ENCODE measurements around the gene BUD31. TPM values are rescaled to one million over a fixed set of nuclear protein-coding genes. Genes with fewer than 3 reads are reported as not detected.

The BUD31 gene
- total RNA-seq, 1 experiment from 2014 or later: 104 TPM

- Histone ChIP-seq H3K56ac (ENCODE audit: insufficient read length, low read depth, low read length) (no peak overlapping the region), H2BK120ac (ENCODE audit: low read depth, low read length, poor library complexity, severe bottlenecking) (no peak overlapping the region), H2BK12ac (ENCODE audit: insufficient read length, low read depth, low read length) (no peak overlapping the region), H3K14ac (ENCODE audit: insufficient read depth, low read length) (no peak overlapping the region), H3K18ac (ENCODE audit: insufficient read length, low read depth, low read length) (no peak overlapping the region), H4K91ac (ENCODE audit: insufficient read length, low read depth, low read length) (no peak overlapping the region), H2BK5ac (ENCODE audit: insufficient read length, low read length) (no peak overlapping the region), H2BK15ac (ENCODE audit: low read depth, low read length) (no peak overlapping the region), H4K8ac (replicated peaks; ENCODE audit: insufficient read length, low read depth, low read length) (no peak overlapping the region), H2BK20ac (ENCODE audit: low read depth, low read length, poor library complexity, severe bottlenecking) (no peak overlapping the region), H4K5ac (ENCODE audit: insufficient read length, low read depth, low read length) (no peak overlapping the region), H3K23ac (ENCODE audit: insufficient read length, low read depth, low read length) (no peak overlapping the region), H2AFZ (ENCODE audit: low read length) (no peak overlapping the region), H3T11ph (ENCODE audit: low read length) (no peak overlapping the region), H3K27me3 (ENCODE audit: insufficient read depth, low read length) (no peaks in the 10 kb centered on the region), H3K9ac (ENCODE audit: extremely low read depth, insufficient read length, low read length) (no peak overlapping the region), H2AK5ac (ENCODE audit: insufficient read length, low read length) (no peak overlapping the region), H3K4ac (ENCODE audit: low read depth, low read length) (no peak overlapping the region), H3K4me1 (ENCODE audit: insufficient read depth, low read length) (no peaks in the 10 kb centered on the region), H3K79me1 (ENCODE audit: insufficient read depth, low read depth, low read length, poor library complexity, severe bottlenecking) (no peaks in the 10 kb centered on the region), H4K20me1 (ENCODE audit: control insufficient read depth, insufficient read depth, insufficient read length) (peaks cover 3% of the 10 kb centered on the region), H3K9me3 (ENCODE audit: control insufficient read depth, low read depth, low read length) (no peaks in the 10 kb centered on the region), H3K4me2 (ENCODE audit: insufficient read depth, insufficient read length, low read length) (no peak overlapping the region), H3K23me2 (ENCODE audit: insufficient read length, low read depth, low read length, poor library complexity, severe bottlenecking) (no peaks in the 10 kb centered on the region), H3K79me2 (ENCODE audit: insufficient read depth, low read length) (no peaks in the 10 kb centered on the region), H3K27ac (ENCODE audit: insufficient read length, low read depth, low read length) (no peak overlapping the region)
- no peak overlapping the region for H3K4me3 Mint-ChIP-seq
- no peaks in the 10 kb centered on the region for H3K9me3 Mint-ChIP-seq
- H3K27ac Mint-ChIP-seq: 0 out of 7 replicates have a peak overlapping the region, but pooled peaks of 1 of the 3 experiments have one; percentile 18
- WGBS (ENCODE audit: extremely low coverage, insufficient read length, low lambda C conversion rate): no CpG with 5 or more reads among the region's 7 CpGs
- peaks cover 51 to 92% (median 87%) of the 10 kb centered on the region in 3 experiments; a peak in 6 of 7 replicates for H3K36me3 Mint-ChIP-seq (ENCODE audit: insufficient read depth in 1 of 3, low read depth in 3 of 3)
- no peak for TF ChIP-seq CTCF (conservative IDR thresholded peaks at IDR 0.05)
- peaks cover 8% of the 10 kb centered on the region in 2 experiments for H3K4me1 Mint-ChIP-seq
- no peaks in the 10 kb centered on the region for H3K27me3 Mint-ChIP-seq (ENCODE audit: low read depth)
- DNase-seq: no peak
Measured at GRCh38 chr7:99420986-99421385, 12.2 kb downstream of the BUD31 start.

All from H9 (cell line).